Measurements from ENCODE around the gene ACTL6B. TPM values are rescaled to one million over a fixed set of nuclear protein-coding genes. Genes with fewer than 3 reads are reported as not detected.

Gene ACTL6B
- total and polyA plus RNA-seq, 9 of the 15 experiments (the other 6 are each of a cell fraction or from before 2014, with no cell fraction given), result not detected

GRCh38 chr7:100673302-100673941 is 17.2 kb upstream of the ACTL6B start, which contains the start of gene GNB2 (continued):
- 0 out of 4 replicates have a peak, but pooled peaks of 1 of the 2 experiments have one; percentile 64 for TF ChIP-seq ZMIZ1 (IDR thresholded peaks at IDR 0.05; ENCODE audit: low read depth in 2 of 2, low read length in 2 of 2)
- TF ChIP-seq ARID1B (IDR thresholded peaks at IDR 0.05), result peak; percentile 63; the same call in 1 of the 2 replicates
- TF ChIP-seq RREB1 (CRISPR knock-in tag; IDR thresholded peaks at IDR 0.05), result 0 out of 2 replicates have a peak, but pooled peaks have one; percentile 11
- no peak; the same call in 1 of the 2 replicates for TF ChIP-seq KHSRP (IDR thresholded peaks at IDR 0.05)
- peak; percentile 66; the same call in 1 of the 2 replicates for TF ChIP-seq LCOR (CRISPR knock-in tag; IDR thresholded peaks at IDR 0.05)
- TF ChIP-seq EP300 (IDR thresholded peaks at IDR 0.05; ENCODE audit: low read length), result 0 out of 2 replicates have a peak, but pooled peaks have one; percentile 38
- TF ChIP-seq PCBP1 (IDR thresholded peaks at IDR 0.05; ENCODE audit: low read depth, low read length, poor library complexity, severe bottlenecking), result peak; percentile 99
- no peak for TF ChIP-seq HOMEZ (CRISPR knock-in tag; IDR thresholded peaks at IDR 0.05)
- TF ChIP-seq POLR2G (IDR thresholded peaks at IDR 0.05; ENCODE audit: low read depth, low read length), result peak; percentile 78
- TF ChIP-seq SMAD4 (CRISPR knock-in tag; conservative IDR thresholded peaks at IDR 0.05), result peak; percentile 100
- no peak for TF ChIP-seq ZNF511 (CRISPR knock-in tag; IDR thresholded peaks at IDR 0.05)
- peak; percentile 93 for TF ChIP-seq ZBTB33 (CRISPR knock-in tag; IDR thresholded peaks at IDR 0.05)
- 0 out of 2 replicates have a peak, but pooled peaks have one; percentile 1 for TF ChIP-seq RUNX1 (IDR thresholded peaks at IDR 0.05; ENCODE audit: low read depth)

Data from K562 (cell line).